ENCODE data around the gene MTARC2.

The MTARC2 gene

DNA sequence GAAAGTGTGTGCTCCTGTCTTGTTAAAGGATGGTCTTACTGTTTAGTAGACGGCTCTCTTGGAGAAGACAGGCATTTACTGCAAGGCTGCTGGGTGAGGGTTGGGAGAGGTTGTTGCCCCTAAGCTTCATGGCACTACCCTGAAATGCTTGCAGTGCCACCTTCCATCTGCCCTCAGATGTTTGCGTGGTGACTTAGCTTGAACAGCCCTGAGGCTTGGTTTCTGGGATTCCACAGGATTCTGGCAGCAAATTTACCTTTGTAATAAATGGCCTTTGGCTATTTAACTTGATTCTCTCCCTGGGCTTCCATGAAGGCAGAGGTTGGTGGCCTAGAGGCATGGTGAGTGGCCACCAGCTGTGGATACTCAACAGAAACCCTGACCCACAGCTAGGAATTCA, 50.2 kb downstream of the MTARC2 start:
- no peak for DNase-seq (ENCODE audit: low read depth in 1 of 2, low spot score in 1 of 2)

DNA sequence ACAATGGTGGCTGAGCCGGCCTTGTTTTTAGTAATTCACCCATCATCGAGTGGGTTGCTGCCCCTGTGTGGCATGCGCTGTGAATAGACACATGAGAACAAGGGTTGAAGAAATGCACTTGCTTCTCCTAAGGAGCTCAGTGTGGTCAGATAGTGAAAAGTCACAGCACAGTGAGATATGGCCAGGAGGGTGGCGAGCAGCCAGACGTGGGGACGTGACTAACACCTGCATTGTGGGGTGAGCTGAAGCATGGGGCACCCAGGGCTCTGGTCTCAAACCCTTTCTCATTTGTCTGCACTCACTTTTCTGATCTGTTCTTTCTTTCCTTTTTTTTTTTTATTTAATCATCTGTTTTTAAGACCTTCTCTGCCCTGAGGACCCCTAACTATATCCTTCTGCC, 52.1 kb downstream of the MTARC2 start:
- no peak for DNase-seq (ENCODE audit: low read depth in 1 of 2, low spot score in 1 of 2)

DNA sequence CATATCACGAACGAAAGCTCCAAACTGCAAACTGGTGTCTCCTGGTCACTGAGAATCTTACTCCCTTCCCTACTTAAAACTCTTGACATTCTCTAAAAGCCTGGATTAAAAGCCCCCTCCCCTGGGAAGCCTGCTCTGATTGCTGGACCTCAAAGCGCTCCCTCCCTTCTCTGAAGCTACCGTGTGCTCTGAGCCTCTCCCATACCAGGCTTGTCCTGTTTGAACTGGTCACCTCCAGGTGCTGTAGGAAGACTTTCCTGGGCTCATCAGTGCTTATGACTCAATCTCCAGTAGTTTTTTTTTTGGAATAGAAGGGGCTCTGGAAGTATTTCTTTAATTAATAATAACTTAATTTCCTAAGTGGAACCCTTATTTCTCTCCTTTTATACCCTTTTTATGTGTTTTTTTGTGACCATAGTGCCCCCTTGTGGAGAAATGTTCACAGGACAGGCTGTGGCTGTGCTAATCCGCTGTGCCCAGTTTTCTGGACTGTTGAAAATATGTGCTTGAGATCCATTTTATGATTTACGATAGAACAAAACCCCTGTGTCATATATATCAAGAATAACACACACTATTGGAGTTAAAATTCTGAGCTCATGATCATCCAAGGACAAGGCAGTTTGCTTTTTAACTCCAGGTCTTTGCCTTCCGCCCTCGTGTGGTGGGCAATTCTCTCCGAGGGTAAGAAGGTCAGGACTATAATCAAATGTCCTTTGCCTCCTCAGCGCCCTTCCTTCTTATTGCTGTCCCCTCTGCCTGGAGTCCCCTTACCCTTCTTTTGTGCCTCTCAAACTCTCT, 55.5 kb downstream of the MTARC2 start:
- DNase-seq (ENCODE audit: low read depth in 1 of 2, low spot score in 1 of 2) = no peak

DNA sequence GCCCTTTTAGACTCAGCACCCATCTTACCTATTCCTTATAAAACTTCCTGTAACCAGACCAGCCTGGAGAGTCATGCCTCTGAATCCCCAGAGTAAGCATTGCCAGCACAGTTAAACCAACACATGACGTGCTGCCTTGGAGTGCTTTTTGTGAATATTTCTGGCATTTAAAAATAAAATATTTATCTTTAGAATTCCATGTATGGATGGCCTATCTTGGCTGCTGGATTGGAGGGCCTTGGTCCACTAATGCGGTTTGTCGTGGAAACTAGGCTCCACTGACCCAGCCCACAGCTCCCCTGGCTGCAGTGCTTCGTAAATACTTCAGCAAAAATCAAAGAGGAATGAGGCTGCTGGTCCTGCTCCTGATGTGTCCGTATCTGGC, 56.1 kb downstream of the MTARC2 start:
- DNase-seq (ENCODE audit: low read depth in 1 of 2, low spot score in 1 of 2) = no peak

DNA sequence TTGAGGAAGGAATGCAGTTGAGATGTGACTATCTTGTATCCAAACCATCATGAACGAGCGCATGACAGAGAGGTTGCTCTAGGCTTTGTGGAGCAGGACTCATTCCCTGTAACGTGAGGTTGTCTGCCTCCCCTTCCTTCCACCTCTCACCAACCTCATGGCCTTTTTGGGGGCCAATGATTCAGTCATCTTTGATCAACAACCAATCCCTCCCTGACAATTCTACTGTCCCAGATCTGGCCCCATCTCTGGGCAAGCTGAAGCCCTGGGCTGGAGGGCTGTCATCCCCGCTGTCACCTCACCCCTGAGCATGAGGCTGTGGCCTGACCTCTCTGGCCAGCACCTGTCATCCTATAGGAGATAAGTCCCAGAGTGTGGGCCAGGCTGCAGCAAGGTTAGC, 58.3 kb downstream of the MTARC2 start:
- no peak for DNase-seq (ENCODE audit: low read depth in 1 of 2, low spot score in 1 of 2)

DNA sequence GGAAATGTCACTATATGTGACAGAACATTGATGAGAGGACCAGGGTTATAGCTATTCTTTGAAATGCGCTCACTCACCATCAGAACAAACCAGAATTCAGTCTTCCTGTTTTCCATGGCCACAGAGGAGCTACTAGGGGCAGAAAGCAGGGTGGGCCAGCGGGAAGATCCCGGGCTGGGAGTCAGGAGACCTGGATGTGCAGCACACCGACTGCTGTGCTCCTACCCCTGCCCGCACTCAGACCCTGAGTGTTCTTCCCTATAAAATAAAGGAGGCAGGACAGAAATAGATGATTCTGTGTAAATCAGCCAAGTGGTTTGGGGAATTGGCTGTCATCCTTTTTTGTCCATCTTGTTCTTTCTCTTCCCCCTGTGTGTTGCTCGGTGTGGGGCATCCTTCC, 59.6 kb downstream of the MTARC2 start:
- DNase-seq (ENCODE audit: low read depth in 1 of 2, low spot score in 1 of 2) = no peak

DNA sequence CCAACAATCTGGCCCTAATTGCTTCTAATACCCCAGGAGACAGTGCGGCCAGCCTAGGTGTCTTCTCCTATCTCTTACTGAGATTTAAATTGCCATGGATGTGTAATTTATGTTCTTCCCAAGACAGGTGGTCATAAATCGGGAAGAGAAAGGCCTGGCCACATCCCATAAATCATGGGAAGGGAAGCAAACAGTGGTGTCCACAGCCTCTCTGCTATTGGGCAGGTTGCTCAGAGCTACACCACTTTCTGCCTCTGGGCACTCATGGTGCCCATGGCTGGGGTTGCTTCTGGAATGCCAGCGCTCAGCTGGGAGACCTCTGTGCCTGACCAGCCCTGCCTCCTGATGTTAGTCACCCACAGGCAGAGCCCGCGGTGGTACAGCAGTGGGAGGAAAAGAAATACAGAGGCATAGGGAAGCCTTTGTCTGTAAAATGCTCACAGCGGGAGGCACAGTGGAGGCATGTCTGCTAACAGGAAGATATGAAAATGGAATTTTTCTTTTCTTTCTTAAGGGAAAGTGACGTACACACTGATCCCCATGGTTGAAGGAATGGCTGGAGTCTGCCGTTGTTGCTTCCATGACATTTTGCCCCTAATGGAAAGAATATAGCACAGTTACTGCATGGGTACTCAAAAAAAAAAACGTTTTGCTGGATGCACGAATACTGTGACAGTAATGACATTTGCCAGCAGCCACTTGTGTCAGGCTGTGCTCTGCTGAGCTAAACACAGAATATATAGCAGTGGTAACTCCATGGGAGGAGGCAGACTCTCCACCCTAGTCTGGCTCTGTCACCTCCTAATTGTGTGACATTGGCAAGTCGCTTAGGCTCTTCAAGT, 60.4 kb downstream of the MTARC2 start:
- no peak for DNase-seq (ENCODE audit: low read depth in 1 of 2, low spot score in 1 of 2)

DNA sequence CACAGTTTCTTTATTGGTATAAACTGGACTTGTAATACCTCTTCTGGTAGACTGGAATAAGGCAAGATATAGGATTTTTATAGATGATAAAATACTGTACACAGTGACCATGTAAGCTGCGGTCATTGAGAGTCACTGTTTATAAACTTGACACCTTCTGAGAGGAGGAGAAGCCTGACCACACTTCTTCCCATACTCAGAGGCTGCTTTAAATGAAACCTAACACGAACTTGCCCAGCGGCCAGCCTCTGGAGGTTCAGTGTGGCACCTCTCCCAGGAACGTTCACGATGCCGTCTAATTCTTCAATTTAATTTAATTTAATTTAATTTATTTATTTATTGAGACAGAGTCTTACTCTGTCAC, 61.0 kb downstream of the MTARC2 start:
- no peak for DNase-seq (ENCODE audit: low read depth in 1 of 2, low spot score in 1 of 2)

DNA sequence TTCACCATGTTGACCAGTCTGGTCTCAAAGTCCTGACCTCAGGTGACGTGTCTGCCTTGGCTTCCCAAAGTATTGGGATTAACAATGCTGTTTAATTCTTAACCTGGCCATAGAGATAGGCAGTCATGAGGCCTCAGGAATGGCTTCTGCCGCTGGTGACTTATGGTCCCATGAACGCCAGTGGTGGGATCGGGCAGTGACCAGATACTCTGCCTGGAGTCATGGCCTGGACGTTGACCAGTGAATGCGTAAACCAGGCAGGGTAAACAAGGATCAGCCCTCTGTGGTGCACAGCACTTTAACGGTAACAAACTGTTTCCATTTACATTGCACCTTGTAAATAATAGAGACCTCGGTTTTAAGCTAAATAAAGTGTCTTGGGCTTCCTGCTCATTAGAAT, 61.6 kb downstream of the MTARC2 start:
- DNase-seq (ENCODE audit: low read depth in 1 of 2, low spot score in 1 of 2) = no peak

DNA sequence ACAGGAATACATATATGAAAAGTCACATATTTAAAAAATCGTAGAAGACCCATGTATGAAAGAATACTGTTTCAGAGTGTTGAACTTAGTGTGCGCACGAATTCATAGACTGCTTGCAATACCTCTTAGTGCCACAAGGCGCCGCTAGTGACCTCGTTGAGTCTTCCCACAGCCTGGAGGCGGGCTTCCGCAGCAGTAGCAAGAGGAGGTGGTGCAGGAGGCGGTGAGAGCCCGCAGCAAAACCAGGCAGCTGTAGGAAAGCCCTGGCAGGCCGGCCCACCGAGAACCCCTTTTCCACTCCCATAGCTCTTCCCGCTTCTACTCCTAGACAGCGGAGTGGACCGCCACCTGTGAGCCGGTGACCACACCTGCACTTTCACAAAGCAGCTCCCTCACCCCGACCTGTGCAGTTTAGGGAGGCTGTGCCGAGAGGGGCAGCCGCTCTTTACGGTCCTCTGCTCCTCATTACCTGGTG, 62.1 kb downstream of the MTARC2 start:
- DNase-seq (ENCODE audit: low read depth in 1 of 2, low spot score in 1 of 2) = peak; percentile 26 to 58

DNA sequence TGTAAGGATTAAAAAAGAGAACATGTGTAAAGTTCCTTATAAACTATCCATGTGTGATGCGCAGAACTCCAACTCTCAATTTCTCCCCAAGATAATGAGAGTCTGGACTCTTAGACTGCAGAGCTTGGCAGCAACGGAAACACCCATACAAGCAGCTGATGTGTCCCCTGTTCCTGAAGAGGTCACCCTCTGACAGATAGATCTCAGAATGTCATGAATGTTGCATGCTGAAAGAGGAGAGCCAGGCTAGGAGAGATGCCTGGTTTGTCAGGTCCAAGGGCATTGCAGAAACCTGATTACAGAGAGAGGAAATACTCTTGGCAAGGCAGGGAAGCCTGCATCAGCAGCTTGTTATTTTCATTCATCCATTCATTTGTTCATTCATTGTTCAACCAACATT, 62.8 kb downstream of the MTARC2 start:
- DNase-seq (ENCODE audit: low read depth in 1 of 2, low spot score in 1 of 2) = no peak

DNA sequence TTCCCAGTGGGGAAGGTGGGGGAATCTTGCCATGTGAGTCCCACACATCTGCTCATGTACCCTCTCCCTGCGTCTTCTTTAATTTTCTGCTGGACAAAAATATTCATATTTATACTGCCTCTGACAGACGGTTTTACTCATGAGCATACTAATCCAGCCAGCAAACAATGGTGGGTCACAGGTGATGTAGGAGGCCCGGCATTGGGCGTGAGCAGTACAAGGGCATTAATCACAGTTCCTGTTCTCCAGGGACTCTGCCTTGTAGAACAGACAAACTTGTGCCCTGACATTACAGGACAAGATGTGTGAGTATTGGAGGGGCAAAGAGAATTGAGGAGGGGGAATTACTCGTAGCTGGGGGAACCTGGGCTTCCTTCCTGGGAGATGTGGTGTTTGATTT, 63.6 kb downstream of the MTARC2 start:
- DNase-seq (ENCODE audit: low read depth in 1 of 2, low spot score in 1 of 2) = no peak

DNA sequence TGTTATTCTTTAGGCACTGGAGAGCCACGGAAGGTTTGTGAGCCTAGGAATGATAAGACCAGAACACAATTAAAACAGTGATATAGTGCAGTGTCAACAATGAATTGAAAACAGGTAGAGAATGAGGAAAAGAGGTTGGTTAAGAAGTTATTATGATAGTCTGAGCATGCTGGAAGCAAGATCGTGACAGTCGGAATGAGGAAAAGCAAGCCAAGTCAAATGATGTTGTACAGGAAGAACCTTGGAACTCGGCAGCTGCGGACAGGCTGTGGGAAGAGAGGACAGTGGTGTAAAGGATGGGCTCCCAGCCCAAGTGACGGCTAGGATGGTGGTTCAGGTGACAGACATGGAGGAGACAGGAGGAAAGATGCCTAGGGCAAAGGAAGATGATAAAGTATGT, 64.2 kb downstream of the MTARC2 start:
- DNase-seq (ENCODE audit: low read depth in 1 of 2, low spot score in 1 of 2) = no peak

DNA sequence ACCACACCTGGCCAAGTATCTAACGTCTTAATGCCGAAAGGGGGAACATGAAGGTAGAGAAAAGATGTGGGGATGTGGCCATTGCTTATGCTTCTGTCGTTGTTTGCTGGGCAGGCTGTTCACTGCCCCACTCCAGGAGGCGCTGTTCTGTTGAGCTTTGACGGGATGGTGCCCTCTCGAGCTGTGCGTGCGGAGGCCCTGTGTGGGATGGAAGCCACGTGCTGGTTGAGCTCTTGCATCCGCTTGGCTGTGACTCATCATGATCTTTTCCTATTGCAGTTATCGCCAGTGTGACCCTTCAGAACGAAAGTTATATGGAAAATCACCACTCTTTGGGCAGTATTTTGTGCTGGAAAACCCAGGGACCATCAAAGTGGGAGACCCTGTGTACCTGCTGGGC, 64.9 kb downstream of the MTARC2 start:
- no peak for DNase-seq (ENCODE audit: low read depth in 1 of 2, low spot score in 1 of 2)

DNA sequence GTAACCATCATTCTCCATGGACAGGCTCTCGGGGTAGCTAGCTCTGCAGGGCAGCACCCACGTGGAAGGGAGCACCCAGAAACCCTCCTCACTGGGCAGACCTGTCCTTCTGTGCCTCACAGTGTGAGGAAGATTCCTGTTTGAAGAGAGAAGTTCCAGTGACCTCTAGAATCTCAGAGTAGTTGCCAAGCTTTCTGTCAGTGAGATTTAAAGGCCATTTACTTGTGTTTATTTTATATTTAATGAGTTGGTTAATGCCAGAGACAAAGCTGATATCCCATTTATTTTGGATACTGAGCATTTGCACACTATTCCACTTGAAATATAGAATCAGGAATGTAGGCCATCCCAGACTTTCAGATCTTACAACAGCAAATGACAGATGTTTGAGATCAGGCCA, 67.3 kb downstream of the MTARC2 start:
- no peak for DNase-seq (ENCODE audit: low read depth in 1 of 2, low spot score in 1 of 2)

DNA sequence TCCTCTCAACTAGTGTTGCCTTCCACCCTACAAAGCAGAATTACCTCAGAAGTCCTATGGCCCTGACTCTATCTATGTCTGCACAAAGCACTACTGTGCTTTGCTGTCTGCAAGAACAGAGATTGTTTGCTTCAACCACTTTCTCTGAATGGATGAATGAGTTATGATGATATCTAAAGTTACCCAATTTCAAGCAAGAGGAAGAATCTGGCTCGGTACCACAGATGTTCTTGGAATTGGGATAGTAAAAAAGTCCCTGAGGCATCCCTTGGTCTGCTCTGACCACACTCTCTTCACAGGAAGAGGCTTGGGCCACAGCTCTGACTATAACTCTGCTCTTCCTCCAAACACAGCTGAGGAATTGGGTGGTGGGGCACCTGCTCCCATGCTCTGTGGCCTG, 69.8 kb downstream of the MTARC2 start:
- DNase-seq (ENCODE audit: low read depth in 1 of 2, low spot score in 1 of 2) = no peak

DNA sequence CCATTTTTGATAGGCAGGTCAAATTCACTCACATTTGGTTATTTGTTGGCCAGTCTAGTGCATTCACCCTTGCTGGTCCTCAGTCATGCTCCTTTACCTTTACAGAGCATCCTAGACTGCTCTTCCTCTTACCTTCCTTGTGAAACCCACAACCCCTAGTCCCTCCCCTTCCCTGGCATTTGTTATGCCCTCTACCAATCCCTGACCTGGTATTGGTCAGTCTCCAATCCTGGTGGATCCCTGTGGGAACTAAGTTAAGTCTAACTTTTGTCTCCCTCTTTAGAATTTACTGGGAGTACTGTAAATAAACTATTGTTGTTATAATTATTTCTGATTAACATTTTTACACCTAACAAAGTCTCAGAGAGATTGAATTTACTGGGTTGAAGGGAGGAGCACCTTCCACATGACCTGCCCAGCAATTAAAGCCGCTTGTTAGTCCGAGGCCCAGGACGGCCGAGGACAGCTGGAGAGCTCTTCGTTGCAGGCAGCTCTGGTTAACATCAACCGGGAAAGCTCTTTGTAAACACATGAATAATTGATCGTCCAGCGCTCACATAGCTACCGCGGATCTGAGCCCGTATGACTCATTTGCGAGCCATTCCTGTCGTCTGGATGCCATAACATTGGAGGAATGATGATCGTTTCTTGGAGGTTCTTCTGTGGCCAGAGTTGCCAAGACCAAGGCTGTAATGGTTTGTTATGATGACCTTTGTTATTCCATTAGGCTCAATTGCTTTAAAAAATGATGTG, 70.5 kb downstream of the MTARC2 start:
- no peak for DNase-seq (ENCODE audit: low read depth in 1 of 2, low spot score in 1 of 2)

DNA sequence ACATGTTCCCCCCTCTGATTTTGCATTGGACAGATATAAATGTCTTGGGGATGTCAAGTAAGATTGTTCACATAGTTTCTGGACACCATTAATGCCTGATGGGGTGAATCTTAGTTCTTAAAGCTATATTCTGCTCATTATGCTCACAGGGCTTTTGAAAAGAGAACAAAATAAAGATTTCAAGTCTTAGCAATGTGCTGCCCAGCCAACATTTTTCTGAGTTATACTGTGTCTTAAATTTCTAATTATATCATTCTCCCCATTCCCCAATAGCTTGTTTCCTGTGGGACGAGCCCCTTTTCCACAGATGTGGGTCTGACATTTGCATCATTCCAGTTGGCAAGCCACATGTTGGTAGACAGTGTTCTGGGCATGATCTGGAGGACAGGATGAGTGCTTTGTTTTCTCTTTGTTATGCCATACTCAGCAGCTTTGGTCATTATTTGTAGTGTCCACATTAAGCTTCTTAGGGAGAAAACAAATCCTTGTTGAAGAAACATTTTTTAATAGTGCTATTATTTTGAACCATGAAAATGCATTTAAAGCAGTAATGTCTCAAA, 71.4 kb downstream of the MTARC2 start:
- DNase-seq (ENCODE audit: low read depth in 1 of 2, low spot score in 1 of 2) = no peak

DNA sequence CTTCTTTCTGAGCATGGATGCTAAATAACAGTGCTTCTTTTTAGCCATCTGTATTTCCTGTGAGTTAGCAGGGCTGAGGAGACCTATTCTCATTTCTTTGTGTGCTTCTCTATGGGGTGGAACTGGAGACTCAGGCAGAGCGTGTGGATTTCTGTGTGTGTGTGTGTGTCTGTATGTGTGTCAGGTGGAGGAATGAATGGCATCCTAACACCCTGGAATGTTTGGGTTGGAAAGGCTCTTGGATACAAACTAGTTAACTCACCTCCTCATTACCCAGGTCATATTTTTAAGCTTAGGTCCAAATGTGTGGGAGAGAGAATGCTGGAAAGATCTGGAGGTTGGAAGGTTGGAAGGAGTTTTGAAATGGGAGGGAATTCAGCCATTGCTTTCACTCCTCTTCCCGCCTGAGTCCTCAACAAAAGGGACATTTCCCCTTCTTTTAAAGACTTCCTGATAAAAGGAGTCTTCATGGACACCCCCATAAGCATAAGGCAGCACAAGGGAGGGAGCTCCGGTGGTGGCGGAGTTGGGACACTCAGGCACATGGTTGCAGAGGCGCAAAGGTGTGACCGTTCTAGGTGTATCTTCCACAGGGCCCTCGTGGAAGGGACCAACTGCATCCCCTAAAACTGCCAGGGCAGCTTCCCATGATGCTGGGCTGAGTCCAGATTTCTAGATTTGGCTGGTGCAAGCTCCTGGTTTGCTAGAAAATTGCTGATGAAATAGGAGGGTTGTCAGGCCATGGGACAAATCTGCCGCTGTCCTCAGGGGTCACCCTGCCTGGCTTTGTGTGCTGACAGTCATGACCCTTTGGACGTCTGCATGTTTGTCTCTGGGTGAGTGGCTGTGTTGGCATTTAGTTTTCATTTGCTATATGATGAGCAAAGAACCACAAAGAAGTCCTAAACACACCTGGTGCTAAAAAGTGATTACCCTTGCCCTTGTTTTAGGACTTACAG, 76.2 kb downstream of the MTARC2 start:
- DNase-seq (ENCODE audit: low read depth in 1 of 2, low spot score in 1 of 2) = no peak

DNA sequence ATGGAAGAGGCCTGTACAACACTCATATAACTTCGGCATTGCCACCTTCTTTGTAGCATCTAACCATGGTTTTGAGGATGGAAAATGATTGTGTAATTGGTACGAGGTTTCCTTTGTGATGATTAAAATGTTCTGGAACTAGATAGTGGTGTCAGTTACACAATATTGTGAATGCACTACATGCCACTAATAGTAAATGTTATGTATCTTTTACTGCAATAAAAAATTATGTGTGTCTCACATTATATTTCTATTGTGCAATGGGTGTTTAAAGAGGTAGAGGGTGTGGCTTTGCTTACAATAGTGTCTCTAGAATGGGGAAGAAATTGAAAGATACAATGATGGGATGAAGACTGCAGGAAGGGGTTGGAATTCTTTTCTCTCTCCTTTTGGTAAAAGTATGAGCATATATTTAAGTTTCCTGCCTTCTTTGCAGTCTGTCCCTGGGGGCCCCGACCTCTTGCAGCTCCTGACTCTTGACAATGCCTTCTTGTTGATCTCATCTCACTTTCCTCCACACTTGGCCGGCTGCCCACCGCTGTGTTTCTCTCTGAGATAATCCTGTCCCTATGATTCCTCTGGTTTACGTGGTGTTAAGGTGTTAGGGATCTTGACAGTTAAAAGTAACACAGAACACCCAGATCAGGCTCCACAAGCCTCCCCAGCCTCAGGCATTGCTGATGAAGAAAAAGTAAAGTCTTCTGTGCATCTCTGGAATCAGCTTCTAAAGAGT, 77.9 kb downstream of the MTARC2 start:
- no peak for DNase-seq (ENCODE audit: low read depth in 1 of 2, low spot score in 1 of 2)

All from activated CD4-positive, alpha-beta T cell treated with anti-CD3 and anti-CD28 coated beads, Interleukin-2, amount 50 U/mL, for 24 hours (primary cell).